ENCODE measurements around the gene ANKRD11.

GRCh38 chr16:89315271-89315670 is 175.1 kb downstream of the ANKRD11 start:
- TF ChIP-seq CTCF (IDR thresholded peaks at IDR 0.05 in 2 of 3, conservative IDR thresholded peaks at IDR 0.05 in 1 of 3; ENCODE audit: borderline replicate concordance in 1 of 3, insufficient read depth in 1 of 3, low read depth in 2 of 3, low read length in 2 of 3) (no peak), ZNF274 (IDR thresholded peaks at IDR 0.05; ENCODE audit: low read depth, low read length) (no peak), MAX (IDR thresholded peaks at IDR 0.05) (no peak), SRF (IDR thresholded peaks at IDR 0.05; ENCODE audit: low read depth) (no peak), EZH2phosphoT487 (IDR thresholded peaks at IDR 0.05; ENCODE audit: borderline replicate concordance) (no peak), RAD21 (IDR thresholded peaks at IDR 0.05; ENCODE audit: low read depth) (no peak), POLR2A (IDR thresholded peaks at IDR 0.05; ENCODE audit: borderline replicate concordance, extremely low read depth, insufficient read depth, insufficient read length) (no peak), YY1 (IDR thresholded peaks at IDR 0.05; ENCODE audit: extremely low read depth, insufficient replicate concordance, low read depth, low read length) (no peak), ATF3 (IDR thresholded peaks at IDR 0.05) (no peak), REST (IDR thresholded peaks at IDR 0.05; ENCODE audit: low read depth) (no peak), POLR2AphosphoS5 (IDR thresholded peaks at IDR 0.05; ENCODE audit: low read depth, low read length) (no peak), ELF1 (IDR thresholded peaks at IDR 0.05; ENCODE audit: borderline replicate concordance, low read depth) (no peak), CBX3 (IDR thresholded peaks at IDR 0.05; ENCODE audit: low read depth) (no peak)
- TF ChIP-seq, protein P1, sequence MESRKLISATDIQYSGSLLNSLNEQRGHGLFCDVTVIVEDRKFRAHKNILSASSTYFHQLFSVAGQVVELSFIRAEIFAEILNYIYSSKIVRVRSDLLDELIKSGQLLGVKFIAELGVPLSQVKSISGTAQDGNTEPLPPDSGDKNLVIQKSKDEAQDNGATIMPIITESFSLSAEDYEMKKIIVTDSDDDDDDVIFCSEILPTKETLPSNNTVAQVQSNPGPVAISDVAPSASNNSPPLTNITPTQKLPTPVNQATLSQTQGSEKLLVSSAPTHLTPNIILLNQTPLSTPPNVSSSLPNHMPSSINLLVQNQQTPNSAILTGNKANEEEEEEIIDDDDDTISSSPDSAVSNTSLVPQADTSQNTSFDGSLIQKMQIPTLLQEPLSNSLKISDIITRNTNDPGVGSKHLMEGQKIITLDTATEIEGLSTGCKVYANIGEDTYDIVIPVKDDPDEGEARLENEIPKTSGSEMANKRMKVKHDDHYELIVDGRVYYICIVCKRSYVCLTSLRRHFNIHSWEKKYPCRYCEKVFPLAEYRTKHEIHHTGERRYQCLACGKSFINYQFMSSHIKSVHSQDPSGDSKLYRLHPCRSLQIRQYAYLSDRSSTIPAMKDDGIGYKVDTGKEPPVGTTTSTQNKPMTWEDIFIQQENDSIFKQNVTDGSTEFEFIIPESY (IDR thresholded peaks at IDR 0.05; ENCODE audit: extremely low read depth, insufficient replicate concordance, low read length): no peak

All from HCT116 (cell line).